NCI-H446 treated with DMSO at 0.1 percent for 48 hours (cell line): ENCODE data around the gene PAPPA2.
"Not testable (repeated sequence)": the region's sequence is repeated elsewhere in the genome, so short reads cannot be mapped to it uniquely, and the experiment has no call there.

Experiments used
- DNase-seq: peaks from one replicate; lab custom pipeline; 2025; lab: John Stamatoyannopoulos, UW

PAPPA2 gene

DNA sequence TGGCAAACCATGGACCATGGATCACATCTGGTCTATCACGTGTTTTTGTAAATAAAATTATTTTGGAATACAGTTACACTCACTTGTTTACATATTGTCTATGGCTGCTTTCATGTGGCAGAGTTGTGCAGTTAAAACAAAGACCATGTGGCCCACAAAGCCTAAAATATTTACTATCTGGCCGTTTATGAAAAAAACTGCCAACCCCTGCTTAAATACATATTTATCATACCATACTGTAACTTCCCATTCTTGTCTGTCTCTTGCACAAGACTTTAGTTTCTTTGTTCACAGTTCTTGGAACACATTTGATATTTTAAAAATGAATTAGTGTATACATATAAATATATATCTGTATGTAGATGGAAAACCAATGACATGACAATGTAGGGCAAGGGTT is 141.5 kb downstream of the PAPPA2 start:
- no peak for DNase-seq

DNA sequence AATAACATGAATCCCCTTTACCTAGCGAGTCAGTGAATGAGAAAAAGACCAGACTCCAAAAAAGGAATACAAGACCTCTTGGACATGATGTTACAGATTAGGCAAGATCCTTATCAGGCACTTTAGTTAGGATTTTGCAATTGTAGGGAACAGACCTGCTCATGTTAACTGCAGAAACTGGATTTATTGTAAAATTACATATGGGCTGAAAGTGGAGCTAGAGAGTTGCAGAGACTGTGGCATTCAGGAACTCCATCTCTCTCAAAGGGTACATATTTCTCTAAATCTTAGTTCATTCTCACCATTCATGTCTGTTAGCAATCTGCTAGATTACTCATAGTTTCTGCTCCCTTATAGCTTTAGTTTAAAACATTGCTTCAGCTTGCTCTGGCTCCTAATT is 142.2 kb downstream of the PAPPA2 start:
- no peak for DNase-seq

DNA sequence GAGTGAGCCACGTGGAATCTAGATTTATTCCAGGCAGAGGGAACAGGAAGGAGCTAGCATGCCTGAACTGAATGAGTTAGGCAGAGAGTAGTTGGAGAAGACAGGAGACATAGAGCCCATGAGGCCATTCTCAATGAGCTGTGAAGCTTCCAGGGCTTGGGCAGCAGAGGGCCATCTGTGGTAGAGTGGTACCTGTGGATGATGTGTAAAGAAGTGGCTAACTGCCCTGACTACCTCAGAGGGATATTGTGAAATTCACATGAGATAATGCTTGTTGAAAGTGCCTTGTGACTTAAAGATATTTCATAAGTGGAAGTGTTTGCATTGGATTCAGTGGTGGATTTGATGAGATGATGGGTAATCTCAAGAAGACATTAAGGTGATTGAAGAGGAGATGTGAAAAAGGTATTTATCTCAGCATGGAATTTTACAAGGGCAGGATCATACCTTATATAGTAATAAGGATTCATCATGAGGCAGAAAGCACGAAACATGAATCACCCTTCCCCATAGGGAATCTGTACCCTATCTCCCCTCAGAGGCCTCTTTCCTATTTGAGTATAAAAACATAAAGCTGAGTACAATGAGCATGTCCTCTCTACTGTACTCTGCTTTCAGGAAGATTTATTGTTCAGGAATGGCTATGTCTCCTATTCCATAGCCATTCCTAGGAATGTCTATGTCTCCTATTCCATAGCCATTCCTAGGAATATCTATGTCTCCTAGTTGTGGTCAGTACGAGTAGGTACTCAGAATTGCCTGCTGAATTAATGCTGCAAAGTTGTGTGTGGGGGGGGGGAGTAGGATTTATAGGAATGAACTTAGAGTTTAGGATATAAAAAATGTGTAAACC is 146.8 kb downstream of the PAPPA2 start:
- DNase-seq = no peak

DNA sequence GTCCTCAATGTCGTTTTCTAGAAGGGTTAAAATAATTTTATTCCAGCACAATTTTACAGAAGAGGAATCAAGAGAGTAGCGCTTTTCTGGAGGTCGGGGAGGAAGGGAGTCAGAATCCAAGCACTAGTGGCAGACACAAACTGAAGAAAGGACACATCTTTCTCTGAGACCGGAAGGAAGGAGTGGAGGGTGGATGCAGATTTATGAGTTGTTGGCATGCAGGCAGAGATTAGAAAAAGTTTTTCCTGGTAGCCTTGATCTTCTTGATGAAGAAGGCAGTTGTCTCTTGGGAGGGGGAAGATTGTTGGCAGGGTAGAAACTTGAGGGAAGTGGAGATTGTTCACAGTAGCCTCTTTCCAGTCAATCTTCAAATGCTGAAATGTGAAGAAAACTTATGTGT is 149.8 kb downstream of the PAPPA2 start:
- no peak for DNase-seq

DNA sequence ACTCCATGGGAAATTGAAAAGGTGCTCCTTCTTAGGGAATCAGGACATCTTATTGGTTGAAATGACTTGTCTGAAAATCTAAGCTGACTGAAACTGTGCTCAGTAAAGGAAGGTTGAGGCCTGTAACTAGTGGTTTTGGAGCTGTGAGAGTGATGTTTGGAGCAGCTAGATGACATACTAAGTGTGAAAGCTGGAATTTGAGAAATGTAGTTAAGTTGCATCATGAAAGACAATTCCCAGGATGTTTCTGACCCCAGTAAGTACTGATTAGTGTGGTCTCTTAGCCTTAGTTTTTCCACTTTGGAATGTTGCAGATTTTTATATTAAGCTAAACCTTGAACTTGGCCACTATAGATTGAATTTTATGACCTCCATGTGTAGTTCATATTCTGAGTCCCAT is 154.9 kb downstream of the PAPPA2 start:
- DNase-seq = no peak

DNA sequence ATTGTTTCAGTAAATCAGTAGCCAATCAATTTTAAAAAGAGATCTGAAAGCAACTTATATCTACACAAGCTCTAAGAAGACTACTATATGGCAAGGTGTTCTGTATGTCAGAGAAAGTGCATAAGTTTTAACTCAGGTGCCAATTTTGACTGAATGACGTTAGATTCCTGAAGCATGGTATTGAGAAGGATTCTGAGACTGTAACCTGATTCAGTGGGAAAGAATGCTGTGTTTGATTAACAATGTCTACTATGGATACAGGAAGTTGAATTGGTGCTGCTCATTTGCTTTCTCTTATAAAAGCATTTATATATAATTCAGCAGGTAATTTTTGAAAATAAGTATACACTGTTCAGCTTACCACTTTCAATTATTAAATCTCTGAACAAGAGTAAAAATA is 156.3 kb downstream of the PAPPA2 start:
- DNase-seq = no peak

DNA sequence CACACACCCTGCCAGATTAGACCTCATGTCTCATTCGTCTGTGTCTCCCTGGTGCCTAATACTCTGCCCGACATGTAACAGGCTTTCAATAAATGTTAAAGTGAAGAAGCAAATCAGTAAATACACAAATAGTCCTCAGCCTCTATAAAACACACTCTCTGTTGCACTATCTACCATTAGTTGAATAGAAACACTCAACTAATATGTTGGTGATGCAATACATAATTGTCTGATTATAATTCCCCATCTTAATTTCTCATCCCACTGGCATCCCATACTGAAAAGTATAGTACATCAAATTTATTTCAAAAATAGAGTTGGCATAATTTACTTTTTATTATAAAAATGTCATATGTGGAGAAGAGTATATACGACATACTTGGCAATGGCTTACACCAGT is 162.4 kb downstream of the PAPPA2 start:
- no peak for DNase-seq

DNA sequence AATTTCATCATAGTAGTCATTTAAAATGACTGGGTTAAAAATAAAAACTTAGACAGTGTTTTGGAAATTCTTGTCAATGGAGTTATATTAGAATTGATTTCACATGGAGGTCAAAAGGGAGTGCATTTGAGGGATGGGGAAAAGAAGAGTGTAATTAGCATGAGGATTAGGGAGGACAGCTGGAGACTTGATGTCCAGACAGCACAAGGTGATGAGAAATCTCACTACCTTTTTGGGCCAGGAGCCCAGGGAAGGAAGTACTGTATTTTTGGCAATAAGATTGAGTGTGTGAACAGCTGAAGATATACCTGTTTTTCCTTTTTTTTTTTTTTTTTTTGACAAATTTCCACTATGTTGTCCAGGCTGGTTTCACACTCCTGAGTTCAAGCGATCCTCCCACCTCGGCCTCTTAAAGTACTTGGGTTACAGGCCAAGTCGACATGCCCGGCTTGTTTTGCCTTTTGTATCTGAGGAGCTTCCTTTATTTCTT is 163.6 kb downstream of the PAPPA2 start:
- no peak for DNase-seq

DNA sequence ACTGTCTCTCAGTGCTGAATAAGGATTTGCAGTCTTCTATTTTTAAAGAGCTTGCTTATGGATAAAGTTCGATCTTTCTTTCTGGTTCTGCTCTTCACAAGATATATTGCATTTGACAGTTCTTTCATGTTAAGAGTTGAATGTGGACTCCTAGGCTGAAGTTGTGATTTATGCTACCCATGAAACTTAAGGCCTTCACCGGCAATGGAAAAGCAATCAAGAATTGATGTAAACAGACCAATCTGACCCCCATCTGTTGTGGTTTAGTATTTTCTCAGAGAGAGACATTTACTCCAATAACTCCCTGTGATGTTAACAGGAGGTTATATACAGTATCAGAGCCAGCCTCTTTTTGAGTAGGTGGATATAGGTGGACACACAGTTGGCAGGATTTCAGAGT is 165.8 kb downstream of the PAPPA2 start:
- no peak for DNase-seq

DNA sequence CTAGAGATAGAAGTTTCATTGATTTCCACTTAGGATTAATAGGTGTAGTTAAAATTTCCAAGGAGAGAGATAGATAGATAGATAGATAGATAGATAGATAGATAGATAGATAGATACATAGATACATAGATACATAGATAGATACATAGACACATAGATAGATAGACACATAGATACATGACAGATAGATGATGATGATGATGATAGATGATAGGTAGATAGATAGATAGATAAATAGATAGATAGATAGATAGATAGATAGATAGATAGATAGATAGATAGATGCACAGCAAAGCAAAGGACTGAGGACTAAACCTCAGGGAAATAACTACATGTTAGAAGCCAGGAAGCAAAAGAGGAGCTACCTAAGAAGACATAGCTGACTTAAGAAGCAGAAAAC is 171.8 kb downstream of the PAPPA2 start:
- not testable (repeated sequence) for DNase-seq

DNA sequence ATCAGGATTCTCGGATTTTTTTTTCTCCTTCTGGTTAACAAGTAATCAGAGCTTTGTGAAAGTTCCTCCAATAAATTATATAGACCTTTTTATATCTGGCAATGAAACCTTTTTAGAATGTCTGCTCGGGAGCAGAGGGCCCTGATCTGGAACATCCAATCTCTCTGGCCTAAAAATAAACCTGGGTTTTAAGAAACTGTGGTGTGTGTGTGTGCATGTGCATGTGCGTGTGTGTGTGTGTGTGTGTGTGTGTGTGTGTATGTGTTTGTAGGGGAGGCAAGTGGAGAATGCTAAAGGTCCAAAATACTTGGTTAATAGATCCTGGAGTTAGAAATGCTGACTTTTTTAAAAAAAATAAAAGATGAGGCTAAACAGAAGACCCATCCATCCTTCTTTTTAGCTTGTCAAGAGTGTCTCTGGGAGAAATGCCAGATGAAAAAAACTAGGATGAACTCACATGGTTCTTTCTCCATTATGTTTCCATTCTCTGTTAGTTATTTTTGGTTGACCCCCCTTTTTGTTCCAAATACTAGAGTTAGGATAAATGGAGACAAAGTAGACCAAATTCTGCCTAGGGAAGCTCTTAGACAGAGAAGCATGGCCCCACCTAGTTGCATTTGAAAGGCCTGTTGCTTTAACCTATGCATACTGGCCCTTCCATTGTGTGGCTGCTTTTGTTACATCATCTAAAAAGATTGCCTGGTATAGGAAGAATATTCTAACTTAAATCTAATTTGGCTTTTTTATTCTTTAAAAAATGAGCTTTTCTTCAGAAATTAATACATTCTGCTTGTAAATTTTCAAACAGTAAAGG is 175.9 kb downstream of the PAPPA2 start:
- no peak for DNase-seq

DNA sequence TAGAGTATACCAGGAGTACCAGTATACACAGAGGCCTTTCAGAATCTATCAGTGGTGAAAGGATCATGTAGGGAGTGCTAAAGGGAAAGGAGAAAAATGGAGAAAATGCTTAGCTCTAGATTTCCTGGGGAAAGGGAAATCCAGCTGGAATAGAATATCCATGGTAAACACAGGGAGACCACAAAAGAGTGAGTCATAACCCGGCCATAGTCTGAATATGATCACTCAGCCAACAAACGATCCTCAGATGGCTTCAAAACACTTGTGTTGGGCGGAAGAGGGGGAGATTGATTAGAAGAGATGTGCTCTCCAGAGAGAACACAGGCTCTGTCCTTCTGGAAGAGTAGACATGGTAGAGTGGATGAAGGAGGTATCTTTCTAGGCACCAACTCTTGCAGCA is 180.6 kb downstream of the PAPPA2 start:
- no peak for DNase-seq

DNA sequence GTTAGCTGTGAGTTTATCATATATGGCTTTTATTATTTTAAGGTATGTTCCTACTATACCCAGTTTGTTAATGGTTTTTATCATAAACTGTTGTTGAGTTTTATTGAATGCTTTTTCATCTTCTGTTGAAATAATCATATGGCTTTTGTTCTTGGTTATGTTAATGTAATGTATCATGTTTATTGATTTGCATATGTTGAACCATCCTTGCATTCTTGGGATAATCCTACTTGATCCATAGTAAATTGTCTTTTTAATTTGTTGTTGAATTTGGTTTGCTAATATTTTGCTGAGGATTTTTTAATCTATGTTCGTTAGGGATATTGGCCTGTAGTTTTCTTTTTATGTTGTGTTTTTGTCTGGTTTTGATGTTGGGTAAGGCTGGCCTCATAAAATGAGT is 185.6 kb downstream of the PAPPA2 start:
- DNase-seq = no peak

DNA sequence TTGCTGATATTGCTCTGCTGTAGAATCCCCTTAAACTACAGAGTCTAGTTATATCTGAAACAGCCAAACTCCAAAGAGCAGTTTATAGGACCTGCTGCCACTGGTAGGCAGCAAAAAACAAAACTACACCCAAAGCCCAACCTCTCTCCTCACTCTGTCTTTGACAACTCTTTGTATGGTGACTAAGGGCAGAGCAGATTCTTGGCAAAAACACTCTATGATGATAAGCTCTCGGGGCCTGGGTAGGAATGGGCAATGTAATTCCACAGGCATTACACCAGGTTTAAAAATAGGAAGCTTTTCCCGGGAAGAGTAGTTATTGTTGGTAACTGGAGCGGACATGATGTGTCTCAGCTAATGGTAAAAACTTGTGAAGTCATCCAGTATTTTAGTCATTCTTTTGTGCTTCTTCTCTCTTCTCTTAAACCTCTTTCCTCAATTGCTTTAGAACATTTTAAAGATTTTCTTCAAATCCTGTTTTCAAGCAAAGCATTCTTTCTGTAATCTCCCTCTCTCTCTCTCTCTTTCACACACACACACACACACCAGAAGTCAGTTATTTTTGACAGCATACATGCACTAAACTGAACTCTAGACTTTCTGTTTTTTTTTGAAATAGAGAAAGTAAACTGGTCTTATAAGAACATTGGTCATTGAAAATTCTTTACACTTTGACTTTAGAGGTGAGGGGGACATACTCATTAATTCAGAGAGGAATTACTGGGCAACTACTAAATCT is 193.5 kb downstream of the PAPPA2 start:
- DNase-seq = peak; percentile 69

DNA sequence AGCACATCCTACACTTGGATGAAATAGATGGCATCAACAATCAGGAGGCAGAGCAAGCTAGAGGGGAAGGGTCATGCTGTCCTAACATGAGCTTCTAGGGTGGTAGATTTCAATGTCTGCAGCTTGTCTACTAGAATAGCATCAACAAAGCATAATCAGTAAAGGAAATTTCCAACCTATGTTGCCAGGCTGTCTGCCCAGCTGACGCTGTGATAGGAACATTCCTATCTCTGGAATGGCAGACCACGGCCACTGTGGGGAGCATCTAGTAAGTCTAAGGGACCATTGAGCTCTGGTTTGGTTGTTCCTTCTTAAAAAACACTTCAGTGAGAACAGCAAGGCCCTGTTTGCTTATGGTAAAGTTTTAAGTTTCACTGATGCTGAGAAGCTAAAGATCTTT is 206.8 kb downstream of the PAPPA2 start:
- DNase-seq = no peak

DNA sequence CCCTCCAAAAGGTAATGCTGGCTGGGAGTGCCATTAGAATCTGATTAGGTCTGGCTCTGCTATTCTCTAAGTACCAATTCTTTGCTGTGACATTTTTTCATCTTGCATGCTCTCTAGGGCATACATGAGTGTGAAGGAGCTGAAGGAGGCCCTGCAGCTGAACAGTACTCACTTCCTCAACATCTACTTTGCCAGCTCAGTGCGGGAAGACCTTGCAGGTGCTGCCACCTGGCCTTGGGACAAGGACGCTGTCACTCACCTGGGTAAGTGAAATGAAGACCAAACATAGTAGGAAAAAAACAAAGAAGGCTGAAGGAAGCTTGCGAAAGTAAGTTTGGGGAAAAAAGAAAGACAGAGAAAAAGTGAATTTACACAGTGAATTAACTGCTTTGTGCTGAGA is 207.9 kb downstream of the PAPPA2 start:
- DNase-seq = no peak

DNA sequence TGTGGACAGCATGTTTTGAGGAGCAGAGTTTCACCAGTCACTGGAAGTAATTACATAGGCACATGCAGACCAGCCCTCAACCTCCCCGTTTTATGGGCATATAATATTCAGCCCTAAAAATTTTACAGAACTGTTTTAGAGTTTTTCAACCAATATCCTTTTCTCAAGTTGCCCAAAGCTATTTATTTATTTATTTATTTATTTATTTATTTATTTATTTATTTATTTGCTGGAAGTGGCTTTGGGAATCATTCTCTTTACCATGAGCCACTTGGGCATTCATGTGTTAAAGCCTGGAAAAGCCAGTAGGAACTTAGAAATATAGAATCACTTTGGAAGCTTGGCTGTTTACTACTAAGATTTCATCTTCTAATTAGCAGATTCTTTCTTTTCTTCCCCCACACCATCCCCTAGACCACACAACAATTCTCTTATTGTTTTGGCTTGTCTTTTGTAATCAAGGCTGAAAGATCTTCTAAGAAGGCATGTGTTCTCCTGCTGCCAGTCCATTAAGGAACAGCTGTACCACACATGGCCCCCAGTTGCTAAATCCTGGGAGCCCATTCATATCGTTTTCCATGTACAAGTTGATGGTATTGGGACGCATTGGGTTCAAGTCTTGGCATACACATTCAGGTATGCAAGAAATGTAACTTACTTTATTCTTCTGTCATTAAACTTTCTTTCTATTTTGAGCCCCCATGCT is 220.0 kb downstream of the PAPPA2 start:
- DNase-seq = no peak

DNA sequence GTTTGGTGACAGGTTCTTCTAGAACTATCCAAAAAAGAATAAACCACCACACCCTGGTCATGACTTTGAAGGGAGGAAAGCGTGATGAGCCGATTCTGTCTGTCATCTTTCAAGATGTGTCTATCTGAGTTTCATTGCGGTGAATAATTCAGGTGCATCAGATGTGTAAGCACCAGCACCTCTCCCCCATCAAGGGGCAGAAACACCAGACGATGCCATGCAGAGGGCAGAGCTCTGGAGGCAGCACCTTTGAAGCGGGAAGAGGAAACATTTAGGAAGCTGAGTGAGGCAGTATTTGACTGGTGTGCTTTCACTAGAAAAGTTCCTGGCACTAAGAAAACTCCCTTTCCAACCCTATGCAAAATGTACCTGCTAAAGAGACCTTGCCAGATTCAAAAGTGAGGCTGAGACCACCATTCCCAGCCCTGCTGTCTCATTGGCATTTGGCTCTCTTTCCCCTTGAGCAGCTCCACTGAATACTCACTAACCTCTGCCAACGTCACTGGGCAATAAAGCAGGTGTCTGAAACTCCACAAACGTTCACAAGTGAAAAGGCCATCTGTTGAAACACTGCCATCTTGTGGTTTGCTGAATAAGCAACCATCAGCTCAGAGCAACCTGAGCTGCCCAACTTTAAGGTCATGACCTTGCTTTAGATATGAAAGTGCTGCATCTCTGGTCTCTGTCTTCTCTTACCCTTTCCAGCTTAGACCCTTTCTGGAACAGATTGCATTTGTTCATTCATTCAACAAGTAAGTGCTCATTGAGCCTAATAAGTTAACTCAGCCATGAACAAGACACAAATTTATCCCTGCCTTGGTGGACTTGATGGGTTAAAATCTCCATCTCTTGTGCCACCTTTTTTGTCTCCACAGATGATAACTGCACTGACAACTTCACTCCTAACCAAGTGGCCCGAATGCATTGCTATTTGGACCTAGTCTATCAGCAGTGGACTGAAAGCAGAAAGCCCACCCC is 228.6 kb downstream of the PAPPA2 start:
- peak; percentile 79 for DNase-seq

DNA sequence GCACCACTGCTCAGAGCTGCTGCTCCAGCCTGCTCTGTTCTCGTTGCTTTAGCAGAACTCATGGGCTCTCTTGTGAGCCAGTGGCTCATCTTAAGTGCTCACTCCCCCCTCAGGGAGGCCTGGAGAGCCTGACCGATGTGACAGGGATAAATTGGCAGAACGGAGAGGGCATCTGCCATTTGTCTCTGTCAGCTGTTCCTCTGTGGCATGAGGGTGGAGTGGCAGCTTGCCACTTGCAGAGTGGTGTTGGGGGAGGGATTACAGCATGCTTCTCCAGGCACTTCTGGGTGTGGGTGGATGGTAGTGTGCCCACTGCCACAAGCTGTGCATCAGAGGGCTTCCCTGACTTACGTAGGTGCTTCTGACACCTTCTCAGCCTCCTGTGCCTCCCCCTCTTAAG is 229.5 kb downstream of the PAPPA2 start:
- DNase-seq = peak; percentile 80

DNA sequence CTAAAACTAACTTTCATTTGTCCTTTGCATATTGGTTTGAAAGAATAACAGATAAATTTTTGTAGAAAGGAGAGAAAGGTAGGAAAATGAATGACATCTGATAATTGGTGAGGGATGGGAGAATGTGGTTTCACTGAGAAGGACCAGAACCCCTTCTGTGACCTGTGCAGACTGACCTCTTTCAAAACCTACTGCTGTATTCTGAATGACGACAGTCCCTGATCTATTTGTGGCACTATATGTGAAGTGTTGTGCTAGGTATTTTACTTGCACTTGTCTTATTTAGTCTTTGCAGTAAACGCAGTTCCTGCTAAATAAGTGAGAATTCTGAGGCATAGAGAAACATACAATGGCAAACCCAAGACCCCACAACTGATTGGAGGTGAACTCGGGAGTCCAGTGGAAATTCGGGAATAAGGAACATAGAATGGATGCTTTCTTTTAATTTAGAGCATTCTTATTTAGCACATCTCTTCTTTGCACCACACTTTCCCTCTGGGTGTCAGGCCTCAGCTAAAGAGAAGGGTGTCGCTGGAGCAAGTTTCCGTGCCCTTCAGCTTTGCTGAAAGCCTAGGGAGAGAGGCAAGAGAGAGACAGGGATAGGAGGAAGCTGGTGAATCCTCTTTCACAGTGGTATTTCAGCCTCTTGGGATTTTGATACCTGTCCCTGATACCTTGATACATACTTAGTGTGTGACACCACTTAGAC is 230.2 kb downstream of the PAPPA2 start:
- no peak for DNase-seq
